ENCODE data around the gene ELMO1.

Gene ELMO1

DNA sequence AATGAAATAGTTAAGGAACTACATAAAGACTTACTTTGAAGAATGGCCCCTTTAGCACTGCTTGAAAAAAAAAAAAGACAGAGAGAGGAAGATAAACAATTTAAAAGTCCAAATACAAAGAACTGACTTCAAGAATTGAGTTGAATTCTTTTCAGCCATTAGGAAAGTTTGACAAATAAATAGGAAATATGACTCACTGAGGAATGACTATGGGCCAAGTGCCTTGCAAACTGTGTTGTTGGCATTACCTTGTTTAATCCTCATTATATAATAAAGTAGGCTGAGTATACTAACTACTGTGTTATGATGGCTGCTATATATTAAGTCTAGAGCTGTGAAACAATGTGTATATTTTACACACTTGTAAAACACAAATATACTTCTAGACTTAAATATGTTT lies 151.1 kb downstream of the ELMO1 start:
- DNase-seq: no peak

GRCh38 chr7:37295401-37295800 lies 153.3 kb downstream of the ELMO1 start:
- no peak for DNase-seq

DNA sequence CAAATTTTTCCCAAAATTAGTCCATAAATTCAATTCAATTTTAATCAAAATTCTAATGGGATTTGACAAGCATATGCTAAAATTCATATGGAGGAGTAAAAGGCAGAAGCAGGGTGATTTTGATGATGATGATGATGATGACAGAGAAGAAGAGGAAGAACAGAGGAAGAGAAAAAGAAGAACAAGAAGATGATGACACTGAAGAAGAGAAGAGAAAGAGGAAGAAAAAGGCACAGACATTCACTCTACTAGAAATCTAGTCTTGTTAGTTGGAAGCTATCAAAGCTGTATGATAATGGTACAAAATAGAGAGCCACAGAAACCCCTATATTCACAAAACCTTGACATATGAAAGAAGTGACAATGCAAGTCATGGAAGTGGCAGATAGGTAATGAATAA lies 157.9 kb downstream of the ELMO1 start:
- DNase-seq: no peak

GRCh38 chr7:37289781-37290180 lies 158.9 kb downstream of the ELMO1 start:
- DNase-seq: no peak

GRCh38 chr7:37289367-37289766 lies 159.3 kb downstream of the ELMO1 start:
- no peak for DNase-seq

DNA sequence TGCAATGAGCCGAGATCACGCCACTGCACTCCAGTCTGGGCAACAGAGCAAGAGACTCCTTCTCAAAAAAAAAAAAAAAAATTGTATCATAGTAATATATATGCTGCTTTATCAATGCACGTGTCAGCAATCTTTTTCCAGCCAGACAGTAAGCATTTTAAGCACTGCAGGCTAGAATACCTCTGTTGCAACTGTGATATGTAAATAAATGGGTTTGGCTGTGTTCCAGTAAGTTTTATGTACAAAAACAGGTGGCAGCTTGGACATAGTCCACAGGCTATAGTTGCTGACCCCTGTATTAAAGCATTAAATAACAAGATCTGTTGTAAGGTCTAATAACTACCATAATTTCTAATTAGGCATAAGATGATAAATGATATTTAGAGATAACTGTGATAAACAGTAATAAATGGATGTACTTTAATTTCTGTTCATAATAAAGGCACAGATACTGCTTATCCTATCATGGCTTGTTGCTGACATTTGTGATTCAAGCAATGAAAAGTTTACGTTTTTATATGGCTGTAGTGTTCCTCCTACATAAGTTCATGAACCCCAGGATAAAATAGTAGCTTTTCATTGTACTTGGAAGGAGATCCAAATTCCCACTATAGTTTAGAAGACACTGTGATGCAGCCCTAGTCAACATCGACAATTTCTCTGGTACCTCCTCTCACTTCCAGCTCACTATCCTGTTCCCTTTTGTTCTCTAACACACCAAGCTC lies 161.4 kb downstream of the ELMO1 start:
- DNase-seq: no peak

DNA sequence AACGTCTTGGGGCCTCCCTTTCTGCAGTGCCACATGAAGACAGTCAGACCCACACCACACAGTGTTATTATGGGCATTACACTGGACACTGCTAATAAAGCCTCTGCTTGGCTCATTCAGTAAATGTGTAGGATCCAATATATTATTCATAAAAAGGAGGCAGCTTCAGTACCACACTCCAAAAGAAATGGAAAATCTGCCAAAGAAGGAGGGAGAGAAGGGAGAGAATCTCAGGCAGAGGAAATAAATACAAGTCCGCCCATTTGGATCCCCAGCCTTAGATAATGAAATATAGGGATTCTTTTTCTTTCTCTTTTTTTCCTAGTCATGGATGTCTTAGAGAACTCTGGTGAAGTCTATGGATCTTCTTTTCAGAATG lies 162.2 kb downstream of the ELMO1 start:
- no peak for DNase-seq

GRCh38 chr7:37285706-37286453 lies 162.8 kb downstream of the ELMO1 start:
- peak in 1 of 5 donors; percentile 8 for DNase-seq

GRCh38 chr7:37284805-37285231 lies 163.8 kb downstream of the ELMO1 start:
- DNase-seq: peak in 4 of 5 donors; percentile 8 to 26 (median 18)

DNA sequence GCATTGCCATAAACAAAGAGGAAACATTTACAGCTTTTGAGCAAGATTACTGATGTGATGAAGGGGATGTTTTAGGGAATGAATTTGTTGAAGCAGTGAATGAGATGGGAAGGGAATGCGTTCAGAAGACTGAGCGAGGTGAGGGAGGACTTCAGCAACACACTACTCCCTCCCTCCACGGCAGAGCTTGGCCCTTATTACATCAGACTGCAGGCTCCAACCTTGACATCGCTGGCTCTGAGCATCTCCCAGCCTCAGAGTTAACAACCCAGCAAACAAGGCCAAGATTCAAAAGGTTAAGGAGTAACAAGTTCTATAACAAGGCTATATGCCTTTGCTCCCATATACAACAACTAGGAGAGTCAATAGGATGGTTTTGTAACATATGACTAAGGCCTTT lies 164.4 kb downstream of the ELMO1 start:
- DNase-seq: no peak

DNA sequence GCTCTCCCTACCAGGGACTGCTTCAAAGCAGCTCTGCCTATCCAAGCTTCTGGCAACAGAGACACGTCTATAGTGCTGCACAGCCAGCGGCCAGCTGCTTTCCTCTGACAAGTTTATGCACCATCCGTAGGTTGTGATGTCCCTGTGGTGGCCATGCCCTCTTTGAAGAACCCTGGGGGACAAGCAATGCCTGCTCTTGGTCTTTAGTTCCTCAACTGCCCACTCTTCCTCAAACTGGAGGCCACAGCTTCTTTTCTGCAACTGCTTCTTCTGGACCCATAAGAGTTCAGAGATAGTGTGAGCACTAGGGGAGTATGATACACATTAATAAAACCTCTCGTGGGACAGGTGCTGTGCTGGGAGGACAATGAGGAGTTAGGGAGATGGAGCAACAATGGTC lies 164.9 kb downstream of the ELMO1 start:
- no peak for DNase-seq

DNA sequence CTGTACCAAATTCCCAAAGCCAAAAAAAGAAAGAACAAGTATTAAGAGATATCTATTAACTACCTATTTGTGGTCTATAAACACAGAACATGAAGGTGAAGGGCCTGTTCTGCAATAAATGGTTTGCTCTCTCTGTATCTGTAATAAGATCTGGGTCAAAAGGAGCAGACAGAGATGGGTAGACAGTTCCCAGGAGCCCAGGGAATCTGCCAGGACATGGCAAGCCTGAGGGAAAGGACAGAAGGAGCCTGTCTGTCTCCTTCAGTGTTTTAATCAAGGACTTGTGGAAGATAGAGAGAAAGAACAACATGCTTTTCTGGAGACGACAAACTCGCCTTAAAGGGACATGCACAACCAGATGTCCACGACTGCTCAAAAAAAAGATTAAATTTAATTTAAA lies 165.7 kb downstream of the ELMO1 start:
- no peak for DNase-seq

DNA sequence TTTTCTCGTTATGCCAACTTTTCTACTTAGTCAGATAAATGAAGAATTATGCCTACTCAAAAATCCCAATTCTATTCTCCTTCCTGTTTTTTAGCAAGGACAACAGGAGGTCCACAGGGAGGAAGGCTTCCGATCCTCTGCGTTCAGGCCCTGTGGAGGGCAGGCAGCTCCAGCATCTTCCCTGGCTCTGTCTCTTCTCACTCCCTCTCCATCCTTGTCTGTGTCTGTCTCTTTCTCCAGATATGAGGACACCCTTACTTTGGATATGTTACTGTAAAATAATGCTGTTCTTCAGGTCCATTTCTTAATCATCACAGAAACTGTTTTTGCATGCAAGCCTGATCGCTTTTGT lies 166.6 kb downstream of the ELMO1 start:
- no peak for DNase-seq

DNA sequence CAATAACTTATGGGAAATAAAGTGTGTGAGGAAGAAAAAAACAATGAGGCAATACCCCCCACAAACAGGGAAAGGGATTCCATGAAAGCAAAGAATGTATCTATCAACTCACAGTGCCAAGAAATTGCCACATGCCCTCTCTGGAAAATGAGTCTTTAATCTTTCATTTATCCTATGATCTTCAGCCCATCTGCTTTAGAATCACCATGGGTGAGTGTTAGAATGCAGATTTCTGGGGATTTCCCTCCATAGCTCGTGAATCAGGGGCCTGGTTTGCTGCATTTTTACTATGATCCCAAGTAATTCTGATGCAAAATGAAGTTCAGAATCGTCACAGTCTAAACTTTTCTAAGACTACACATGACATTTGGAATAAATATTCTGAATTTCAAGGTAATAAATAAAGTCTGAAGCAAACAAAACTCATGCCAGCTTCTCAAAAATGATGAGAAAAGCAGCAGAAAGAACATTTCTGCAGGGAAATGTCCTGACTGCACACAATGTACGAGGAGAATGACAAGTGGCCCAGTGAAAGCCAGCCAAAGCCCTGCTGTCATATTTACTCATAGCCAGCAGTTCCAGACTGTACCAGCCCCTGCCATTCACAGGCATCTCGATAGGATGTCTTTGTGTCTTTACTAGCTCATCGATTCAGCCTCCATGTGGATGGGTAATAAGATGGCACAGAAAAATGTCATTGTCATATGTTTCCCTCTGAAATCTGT lies 167.1 kb downstream of the ELMO1 start:
- no peak for DNase-seq

GRCh38 chr7:37277513-37277912 lies 171.2 kb downstream of the ELMO1 start:
- DNase-seq: no peak

DNA sequence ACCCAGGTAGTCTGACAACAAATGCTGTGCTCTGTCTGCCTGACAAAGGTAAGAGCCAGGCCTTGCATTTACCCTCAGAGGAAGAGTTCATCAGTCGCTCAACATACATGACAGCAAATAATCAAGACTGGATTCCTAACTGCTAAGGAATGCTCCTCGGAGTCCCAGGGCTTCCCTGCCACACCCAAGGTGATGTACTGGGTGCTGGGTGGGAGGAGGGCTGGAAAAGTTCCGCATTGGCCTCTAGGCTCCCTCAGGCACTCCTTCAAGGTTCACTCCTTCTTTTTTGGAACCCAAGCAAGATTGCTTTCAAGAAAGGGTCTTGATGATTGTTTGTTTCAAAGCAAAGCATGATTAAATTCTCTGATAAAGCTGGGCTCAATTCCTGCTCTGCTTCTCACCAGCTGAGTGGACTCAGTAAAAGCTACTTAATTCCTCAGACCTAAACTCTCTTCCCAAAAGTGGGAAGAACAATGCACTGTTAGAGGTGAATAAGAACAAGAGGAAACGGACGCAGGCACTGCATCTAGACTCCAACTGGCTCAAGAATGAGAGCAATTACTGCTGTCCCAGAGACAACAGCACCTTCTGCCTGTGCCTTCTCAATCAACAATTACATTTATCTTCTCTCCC lies 173.5 kb downstream of the ELMO1 start:
- DNase-seq: no peak

DNA sequence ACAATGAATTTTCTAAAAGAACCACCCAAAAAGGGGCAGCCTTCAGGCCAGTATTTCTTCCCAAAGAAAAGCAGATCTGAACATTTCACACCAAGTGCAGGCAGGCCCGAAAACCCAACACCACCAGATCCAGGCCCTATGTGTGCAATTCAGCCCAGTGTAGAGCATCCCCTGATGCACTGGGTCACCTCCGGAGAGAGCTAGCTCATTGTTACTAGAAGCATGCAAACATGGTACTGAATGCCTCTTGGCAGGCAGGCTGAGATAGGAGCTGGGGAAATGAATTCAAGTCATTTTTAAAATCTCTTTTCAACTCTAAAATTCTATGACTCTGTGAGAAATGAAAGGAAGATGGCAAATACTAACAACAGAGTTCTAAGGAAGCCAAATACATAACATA lies 174.8 kb downstream of the ELMO1 start:
- no peak for DNase-seq

GRCh38 chr7:37269711-37270508 lies 178.8 kb downstream of the ELMO1 start:
- no peak for DNase-seq

- DNase-seq: no peak
Observed at GRCh38 chr7:37267251-37267650, 181.4 kb downstream of the ELMO1 start.

- no peak for DNase-seq
Observed at GRCh38 chr7:37265876-37266275, 182.8 kb downstream of the ELMO1 start.

DNA sequence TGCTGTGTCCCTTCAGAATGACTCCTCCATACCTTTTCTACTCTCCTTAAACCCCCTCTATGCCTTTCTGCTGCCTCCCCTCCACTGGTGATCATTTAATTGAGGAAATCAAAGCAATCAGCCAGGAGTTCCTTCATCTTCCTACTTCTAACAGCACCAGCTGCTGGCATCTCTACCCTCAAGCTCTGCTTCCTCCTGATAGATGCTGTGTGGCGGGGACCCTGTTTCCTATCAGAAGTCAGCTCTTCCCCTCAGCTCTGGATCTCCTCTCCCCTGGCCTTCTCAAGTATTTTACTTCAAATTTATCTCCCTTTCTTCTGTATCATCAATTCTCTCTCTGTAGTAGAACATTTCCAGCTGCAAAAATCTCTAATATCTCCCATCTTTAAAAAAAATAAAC lies 183.7 kb downstream of the ELMO1 start:
- DNase-seq: no peak

DNA sequence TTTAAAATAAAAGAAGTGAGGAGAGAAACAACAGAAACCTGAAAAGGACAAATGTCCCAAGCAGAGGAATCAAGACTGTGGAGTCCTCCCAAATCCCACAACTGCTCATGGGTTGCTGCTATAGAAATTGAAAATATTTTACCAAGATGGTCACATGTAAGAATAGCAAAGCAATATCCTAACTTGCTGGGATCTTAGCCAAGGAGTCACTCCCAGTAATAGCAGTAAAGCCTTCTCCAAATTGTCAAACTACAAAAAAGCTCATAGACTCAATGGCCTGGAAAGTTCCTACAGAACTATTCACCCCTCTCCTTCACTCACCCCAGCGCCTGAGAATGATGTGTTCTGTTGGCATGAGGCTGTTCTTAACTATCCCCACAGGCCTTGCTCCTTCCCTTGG lies 186.5 kb downstream of the ELMO1 start:
- DNase-seq: no peak
